Effector CD8-positive, alpha-beta T cell (primary cell): Measurements from ENCODE around the gene GIMAP2.
"Not testable (repeated sequence)": the region's sequence is repeated elsewhere in the genome, so short reads cannot be mapped to it uniquely, and the experiment has no call there.

Source experiments
- DNase-seq: peaks from one replicate; lab custom pipeline; 2025; lab: John Stamatoyannopoulos, UW

GIMAP2 gene

DNA sequence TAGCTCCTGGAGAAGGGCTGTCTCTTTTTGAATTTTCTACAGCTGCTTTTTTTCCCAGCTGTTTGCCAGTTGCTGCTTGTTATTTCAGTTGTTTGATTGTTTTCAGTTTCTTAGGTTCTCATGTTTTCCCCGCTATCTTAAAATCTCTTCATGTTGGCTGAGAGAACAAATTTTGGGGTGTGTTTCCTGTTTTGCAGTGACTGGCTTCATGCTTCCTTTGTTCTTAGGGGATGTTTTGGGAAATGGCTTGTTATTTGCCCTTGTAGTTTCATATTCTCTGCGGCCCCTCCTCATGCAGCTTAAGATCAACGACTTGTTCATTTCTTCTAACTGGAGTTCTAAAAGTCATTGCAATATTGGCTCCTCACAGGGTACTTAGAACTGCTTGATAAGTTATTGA, 8.7 kb upstream of the GIMAP2 start:
- DNase-seq, result not testable (repeated sequence)

- DNase-seq, result not testable (repeated sequence)
These were observed 6.9 kb upstream of the GIMAP2 start for GRCh38 chr7:150678601-150679000.

DNA sequence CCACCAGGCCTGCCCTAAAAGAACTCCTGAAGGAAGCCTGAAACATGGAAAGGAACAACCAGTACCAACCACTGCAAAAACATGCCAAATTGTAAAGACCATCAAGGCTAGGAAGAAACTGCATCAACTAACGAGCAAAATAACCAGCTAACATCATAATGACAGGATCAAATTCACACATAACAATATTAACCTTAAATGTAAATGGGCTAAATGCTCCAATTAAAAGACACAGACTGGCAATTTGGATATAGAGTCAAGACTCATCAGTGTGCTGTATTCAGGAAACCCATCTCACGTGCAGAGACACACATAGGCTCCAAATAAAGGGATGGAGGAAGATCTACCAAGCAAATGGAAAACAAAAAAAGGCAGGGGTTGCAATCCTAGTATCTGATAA, 5.1 kb upstream of the GIMAP2 start:
- DNase-seq, result not testable (repeated sequence)

DNA sequence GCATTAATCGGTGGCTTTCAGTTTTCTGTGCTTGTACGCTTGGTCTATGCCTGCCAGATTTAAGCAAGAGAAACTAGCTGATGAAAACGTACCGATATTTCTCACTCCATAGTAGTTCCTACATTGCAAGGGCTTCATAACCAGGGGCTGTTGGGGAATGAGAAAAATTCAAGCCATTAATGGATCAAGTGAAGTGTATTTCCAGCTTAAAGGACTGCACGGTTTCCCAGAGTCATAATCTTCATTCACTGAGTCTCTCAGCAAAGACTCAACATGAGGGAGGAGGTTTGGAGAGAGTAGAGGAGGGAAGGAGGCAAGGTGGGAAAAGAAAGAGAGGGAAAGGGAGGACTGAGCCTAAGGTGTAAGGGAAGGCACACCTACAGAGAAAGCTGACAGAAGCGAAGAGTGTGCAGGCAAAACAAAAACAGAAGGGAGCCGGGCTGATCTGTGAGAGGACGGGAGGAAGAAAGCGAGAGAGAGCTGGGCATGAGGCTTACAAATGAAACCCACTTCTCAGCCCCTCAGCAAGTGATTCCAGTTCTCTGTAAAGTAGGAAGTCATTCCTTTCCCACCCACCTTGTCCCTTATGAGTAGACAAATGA, 625 bp downstream of the GIMAP2 start:
- DNase-seq, result no peak

DNA sequence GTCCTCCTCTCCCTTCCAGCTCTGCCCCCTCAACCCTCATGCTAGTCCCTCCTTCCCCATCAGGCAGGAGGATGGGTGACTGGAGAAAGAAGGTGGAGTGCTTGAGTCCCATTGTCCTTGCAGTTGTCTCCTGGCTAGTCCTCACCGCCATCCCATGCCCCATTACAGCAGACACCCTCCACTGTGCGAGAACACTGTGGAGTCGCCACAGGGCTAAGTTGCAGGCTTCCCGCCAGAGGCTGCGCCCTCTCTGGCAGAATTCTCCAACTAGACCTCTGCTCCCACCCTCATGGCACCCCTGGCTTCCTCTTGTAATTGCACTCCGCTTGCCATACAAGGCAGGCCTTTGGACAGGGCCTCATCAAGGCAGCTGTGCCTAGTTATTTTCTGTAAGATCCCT, 3.1 kb downstream of the GIMAP2 start:
- no peak for DNase-seq

GRCh38 chr7:150695654-150696053, 10.1 kb downstream of the GIMAP2 start:
- no peak for DNase-seq

DNA sequence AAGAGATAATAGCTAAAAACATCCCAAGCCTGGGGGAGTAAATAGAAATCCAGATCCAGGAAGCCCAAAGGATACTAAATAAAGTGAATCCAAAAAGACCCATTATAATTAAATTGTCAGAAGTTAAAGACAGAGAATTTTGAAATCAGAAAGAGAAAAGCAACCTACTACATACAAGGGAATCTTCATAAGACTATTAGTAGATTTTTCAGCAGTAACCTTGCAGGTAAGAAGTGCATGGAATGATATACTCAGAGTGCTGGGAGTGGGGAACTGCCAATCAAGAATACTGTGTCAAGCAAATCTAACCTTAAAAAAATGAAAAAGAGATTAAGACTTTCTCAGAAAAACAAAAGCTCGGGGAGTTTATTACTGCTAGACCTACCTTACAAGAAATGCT, 17.7 kb downstream of the GIMAP2 start:
- DNase-seq, result no peak

DNA sequence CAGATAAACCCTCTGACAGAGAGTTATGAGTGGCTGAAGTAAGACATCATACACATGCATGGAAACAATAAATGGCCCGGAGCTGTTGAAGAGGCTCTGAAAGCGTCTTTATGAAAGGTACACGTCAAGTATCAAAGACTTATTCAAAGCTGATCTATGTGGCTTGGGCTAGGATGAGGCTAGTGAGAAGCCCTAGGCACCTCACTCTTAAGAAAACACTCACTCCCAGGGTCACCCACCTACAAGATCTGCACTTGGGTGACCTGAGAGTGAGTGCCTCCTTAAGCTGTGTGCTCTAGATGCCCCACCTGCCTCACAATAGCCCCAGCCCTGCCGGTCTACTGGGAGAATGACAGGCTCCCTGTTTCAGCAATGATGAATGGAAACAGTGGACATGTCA, 29.8 kb downstream of the GIMAP2 start:
- DNase-seq, result no peak

- DNase-seq, result no peak
These were observed 30.2 kb downstream of the GIMAP2 start for GRCh38 chr7:150715738-150716137.

DNA sequence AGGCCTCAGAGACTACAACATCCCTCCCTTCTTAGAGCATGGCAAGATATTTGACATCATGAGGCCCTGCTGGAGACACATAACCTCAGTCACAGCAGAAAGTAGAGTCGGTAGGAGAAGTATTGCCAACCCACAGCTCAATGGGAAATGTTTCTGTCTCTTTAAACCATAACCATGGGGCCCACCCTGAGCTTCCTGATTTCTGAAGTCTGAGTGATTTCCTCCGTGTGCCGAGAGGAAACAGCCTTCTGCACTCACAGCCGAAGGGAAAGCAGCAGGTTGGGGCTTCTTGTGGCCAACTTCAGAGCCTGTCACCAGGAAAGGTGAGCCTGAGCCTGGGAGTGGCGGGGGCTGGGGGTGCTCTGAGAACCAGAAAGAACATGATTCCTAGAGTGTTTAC, 30.9 kb downstream of the GIMAP2 start, which contains the start of gene GIMAP1:
Gene GIMAP1 (plus strand): TSS at position 246 of the 400 bp plus-strand sequence. CDS start 2,435 bp downstream, outside the sequence.
- no peak for DNase-seq

GRCh38 chr7:150716939-150717338, 31.4 kb downstream of the GIMAP2 start:
- DNase-seq, result no peak

GRCh38 chr7:150717814-150718420, 32.4 kb downstream of the GIMAP2 start:
- DNase-seq, result no peak

DNA sequence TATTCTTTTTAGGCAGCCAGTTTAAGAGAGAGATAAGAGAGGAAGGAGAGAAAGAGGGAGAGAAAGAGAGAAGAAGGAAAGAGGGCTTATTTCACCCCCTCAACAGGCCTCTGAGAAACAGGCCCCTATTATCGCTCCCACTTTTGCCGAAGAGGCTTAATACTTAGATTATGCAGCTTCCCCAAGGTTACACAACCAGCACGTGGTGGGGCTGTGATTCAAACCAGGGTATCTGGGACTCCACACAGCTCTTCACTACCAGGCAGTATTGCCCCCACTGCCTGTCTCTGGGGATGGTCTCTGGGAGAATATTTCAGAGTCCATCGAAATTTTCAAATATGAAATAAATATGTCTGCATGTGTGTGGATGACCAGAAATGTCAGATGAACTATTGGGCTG, 33.9 kb downstream of the GIMAP2 start:
- DNase-seq, result no peak

DNA sequence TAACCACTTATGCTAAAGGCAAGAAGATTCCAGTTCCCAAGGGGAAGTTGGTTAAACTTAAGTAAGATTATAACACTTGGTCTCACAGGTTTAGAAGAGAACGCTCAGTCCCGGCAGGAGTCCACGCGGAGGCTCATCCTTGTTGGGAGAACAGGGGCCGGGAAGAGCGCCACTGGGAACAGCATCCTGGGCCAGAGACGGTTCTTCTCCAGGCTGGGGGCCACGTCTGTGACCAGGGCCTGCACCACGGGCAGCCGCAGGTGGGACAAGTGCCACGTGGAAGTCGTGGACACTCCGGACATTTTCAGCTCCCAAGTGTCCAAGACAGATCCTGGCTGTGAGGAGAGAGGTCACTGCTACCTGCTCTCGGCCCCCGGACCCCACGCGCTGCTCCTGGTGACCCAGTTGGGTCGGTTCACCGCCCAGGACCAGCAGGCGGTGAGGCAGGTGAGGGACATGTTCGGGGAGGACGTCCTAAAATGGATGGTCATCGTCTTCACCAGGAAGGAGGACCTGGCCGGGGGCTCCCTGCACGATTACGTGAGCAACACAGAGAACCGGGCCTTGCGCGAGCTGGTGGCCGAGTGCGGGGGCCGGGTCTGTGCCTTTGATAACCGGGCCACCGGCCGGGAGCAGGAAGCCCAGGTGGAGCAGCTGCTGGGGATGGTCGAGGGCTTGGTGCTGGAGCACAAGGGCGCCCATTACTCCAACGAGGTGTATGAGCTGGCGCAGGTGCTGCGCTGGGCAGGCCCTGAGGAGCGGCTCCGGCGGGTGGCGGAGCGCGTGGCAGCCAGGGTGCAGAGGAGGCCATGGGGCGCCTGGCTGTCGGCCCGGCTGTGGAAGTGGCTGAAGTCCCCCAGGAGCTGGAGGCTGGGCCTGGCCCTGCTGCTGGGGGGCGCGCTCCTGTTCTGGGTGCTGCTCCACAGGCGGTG, 34.7 kb downstream of the GIMAP2 start:
- no peak for DNase-seq

DNA sequence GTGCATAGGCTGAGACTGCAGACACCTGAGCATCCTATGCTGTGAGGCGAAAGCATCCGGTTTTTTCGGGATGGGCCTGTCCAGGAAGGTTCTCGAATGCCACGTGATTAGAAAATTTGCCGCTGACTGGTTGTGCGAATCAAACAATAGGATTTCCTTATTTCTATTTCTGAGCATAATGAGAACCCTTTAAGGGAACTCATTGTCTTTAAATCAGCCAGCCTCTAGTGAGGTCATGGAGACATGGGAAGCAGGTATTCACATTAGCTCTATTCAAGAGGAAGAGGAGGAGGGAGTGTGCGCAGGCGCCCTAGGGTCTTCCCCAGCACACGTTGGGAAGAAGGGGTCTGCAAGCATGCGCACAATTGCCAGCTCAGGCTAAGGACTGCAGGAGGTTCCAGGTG, 36.5 kb downstream of the GIMAP2 start:
- DNase-seq, result no peak

GRCh38 chr7:150722431-150722931, 37.0 kb downstream of the GIMAP2 start:
- no peak for DNase-seq

- no peak for DNase-seq
These were observed 38.0 kb downstream of the GIMAP2 start for GRCh38 chr7:150723467-150723866.

DNA sequence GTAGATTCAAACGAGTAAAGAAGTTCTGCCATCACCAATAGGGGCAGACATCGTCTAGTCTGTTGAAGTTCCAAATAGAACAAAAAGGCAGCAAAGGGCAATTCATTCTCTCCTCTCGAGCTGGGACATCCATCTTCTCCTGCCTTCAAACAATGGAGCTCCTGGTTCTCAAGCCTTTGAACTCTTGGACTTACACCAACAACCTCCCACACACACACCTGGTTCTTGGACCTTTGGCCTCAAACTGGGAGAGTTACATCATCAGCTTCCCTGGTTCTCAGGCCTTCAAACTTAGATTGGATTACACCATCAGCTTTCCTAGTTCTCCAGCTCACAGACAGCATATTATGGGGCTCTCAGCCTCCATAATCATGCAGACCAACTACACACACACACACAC, 41.9 kb downstream of the GIMAP2 start:
- DNase-seq, result no peak

DNA sequence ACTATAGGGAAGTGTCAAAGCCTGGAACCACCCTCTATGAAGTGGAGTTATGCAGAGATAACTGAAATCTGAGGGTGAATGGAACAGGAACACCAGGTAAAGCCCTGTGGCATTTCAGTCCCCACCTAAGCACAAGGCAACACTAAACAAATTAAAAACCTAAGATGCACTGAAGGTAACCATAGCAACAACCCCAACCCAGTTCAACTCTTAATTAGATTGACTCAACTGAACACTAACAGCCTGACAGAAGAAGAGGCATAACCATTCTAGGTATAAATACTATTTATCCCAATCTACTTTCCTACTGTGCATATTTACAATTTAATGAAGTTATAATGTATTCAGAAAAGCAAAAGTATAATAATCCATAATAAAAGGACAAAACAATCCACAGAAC, 42.5 kb downstream of the GIMAP2 start:
- DNase-seq, result no peak

DNA sequence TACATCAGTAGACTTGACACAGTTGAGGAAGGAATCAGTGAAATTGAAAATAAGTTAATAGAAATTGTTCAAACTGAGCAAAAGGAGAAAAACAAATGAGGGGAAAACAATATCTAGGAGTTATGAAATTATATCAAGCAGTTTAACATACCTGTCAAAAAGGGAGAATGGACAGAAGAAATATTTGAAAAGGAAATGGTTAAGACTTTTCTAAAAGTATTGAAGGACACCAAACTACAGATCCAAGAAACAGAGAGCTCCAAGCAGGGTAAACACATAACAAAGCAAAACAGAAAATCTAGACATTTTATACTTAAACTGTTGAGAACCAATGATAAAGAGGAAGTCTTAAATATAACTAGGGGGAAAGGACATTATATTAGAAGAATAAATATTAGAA, 43.1 kb downstream of the GIMAP2 start:
- no peak for DNase-seq

GRCh38 chr7:150731916-150732315, 46.4 kb downstream of the GIMAP2 start:
- DNase-seq, result no peak

- no peak for DNase-seq
These were observed 47.4 kb downstream of the GIMAP2 start for GRCh38 chr7:150732786-150733481.
